CD4-positive, alpha-beta T cell treated with Interleukin-15 for 1 hour (primary cell): Measurements from ENCODE around the gene ATP6V0D1.
"Not testable (repeated sequence)": the region's sequence is repeated elsewhere in the genome, so short reads cannot be mapped to it uniquely, and the experiment has no call there.

ENCODE experiments used
- DNase-seq: peaks from one replicate; pipeline ENCODE4 v3.0.0-alpha.2; 2020

Gene ATP6V0D1

DNA sequence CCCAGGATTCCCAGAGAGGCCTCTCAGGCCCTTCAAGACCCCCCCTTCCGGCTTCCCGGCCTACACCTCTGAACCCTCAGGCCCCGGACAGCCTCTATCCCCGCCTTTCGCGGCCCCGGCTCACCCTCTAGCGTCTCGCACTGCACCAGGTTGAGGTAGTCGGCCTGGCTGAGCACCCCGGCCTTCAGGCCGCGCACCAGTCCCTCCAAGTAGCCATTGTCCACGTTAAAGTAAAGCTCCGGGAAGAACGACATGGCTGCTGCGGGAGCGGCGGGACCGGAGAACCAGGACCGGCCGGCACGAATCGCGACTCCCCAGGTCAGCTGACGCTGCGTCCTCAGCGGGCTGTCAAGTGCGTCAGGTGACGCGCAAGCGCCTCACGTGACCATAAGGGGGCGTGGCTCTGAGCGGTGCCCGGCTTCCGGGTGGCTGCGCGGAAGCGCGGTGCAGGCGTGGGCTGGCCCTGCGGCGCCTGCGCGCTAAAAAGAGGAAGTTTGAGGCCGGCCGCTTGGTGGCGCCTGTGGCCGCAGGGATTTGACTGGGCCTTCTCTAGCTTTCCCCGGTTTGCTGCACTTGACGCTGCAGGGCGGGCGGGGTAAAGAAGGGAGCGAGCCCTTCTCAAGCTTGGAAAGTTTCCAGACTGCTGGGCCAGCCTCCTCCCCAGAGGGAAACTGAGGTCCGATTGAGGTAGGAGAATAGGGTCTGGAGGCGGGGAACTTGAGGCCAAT is at the start of gene ATP6V0D1:
Gene ATP6V0D1, minus strand, starts transcription at position 325 of the 728 bp plus-strand sequence. Its CDS starts 71 bp downstream, at position 254.
- DNase-seq: peak; percentile 98

DNA sequence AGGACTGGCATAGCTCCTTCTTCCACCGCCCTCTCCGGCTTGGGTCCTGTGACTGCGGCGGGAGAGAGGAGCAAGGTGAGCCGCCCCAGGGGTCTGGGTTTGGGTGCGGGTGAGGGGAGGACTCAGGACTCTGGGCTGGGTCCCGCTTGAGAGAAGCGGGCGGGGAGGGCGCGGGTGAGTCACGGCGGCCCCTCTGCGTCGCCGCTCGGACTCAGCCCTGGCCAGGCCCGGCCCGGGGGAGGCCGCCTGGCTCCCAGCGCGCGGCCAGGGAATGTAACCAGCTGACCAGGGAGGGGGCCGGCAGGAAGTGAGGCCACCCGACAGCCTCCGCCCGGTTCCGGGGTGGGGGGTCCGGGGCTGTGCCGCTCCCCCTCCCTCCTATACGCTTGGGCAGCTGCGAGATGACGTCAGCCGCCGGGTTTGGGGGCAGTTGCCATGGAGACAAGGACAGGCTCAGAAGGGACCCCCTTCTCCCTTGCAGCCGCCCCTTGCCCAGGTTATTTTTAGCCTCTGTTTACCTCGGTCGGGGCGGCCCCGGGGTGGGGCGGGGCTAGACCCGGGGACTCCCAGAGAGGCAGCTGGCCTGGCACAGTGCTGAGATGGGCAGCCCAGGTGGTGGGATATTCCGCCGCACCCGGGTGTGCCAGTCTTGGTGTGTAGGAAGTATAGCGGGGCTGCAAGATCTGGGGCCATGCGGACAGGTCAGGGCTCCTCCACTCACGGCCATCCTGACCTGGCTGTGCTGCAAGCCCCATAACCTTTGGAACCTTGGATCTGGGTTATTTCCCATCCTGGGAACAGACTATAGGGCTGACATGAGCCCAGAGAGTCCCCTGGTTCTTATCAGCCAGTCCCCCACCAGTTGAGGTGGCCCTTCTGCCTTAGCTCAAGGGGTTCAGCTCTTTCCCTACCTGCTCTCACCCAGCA is 49.3 kb upstream of the ATP6V0D1 start:
- peak; percentile 91 for DNase-seq

DNA sequence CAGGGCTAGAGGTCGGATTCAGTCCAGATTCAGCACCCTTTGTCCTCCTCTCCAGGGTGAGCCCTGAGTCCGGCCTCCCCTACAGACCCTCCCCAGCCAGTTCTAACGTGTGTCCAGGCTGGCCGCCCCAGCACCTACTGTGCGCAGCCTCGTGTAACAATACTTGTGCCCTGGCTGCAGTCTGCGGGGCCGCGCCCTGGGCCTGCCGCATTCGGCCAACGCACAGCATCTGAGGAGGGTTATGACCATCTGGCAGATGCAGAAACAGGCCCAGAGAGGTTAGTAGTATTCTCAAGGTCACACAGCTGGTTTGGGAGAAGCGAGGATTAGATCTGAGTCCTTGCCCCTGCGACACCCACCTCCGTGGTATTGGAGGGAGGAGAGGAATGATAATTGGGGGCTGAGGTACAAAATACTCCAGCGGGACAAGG is 48.6 kb upstream of the ATP6V0D1 start:
- DNase-seq: no peak

DNA sequence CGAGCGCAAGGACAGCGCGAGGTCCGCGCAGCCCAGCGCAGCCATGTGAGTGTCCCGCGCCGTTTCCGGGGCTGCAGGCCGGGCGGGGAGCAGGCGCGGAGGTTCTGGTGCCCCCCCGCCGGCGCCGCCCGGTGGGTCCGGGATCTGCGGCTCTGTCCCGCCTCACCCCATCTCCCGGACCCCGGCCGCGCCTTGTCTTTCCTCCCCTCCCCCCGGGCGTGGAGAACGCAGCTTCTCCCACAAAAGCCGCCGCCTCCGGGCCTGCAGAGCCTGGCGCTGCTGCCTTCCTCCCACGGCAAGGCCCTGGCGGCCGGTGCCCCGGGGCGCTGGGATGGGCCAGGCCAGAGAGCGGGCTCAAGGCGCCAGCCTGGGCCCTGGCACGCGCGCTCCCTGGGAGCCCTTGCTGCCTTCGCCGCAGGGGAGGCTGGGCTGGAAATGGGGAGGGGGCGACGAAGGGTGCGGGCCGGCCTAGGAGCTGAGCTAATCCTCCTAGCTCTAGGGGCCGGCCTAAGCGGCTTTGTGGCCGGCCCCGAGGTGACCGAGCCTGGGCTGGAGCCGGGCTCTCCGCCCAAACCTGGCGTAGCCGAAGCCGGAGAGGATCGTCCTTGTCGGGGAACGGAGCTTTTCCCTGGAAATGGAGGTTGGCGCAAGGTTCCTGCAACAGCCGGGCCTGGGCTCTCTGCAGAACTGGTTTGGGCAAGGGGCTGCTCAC is 48.1 kb upstream of the ATP6V0D1 start:
- no peak for DNase-seq

DNA sequence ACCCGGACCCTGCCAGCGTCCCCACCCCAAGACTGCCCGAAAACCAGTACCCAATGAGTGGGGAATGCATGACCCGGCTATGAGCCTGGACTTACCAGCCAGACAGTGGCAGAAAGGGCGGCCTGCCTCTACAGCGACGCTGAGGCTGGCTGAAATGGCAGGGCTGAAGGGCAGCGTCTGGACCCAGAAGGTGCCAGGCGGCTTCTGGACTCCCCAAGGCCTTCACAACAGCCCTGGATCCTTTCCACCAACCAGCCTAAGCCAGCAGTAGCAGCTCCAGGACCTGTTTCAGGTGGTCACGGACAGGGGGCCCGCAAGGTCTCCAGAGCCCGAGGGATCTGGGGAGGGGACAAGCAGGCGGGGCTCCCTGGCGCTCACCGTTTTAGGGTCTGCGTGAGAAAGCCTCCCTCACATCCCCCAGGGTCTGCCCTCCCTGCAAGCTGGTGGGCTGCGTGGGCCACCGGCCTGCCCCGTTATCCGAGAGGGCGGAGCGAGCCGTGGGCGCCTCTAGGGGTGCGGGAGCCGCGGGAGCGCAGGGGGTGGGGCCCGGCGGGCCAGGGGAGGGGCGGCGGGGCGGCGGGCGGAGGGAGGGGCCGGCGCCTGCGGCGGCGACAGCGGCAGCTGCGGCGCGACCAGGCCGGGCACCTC is 47.4 kb upstream of the ATP6V0D1 start, which contains the start of gene RIPOR1:
Gene RIPOR1, plus strand, starts transcription at position 608 of the 648 bp plus-strand sequence. CDS start 9,618 bp downstream, outside the sequence.
- peak; percentile 51 for DNase-seq

DNA sequence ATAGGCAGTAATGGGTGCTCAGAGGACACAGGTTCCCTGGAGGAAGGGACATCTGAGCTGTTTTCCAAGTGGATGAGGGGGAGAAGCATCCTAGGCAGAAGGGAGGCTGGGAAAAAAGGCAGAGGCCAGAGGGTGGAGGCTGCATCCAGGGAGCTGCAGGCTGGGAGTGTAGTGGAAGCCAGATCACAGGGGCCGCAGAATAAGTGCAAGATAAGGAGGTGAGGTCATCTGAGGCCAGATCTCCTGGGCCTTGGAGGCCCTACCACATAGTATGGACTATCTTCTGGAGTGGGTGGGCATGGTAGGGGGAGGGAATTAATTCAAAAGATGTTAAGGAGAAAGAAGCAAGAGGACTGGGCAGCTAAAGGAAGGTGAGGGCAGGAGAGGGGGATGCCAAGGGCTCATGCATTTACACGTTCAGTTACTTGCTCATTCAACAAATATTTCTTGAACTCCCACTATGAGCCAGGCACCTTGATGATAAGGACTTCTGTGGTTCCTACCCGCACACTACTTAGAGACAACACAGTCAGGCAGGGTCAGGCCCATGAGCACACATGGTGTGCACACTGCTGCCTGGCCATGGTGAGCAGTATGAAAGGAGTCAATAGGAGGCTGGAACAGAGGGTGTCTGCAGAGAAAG is 45.3 kb upstream of the ATP6V0D1 start:
- DNase-seq: no peak

DNA sequence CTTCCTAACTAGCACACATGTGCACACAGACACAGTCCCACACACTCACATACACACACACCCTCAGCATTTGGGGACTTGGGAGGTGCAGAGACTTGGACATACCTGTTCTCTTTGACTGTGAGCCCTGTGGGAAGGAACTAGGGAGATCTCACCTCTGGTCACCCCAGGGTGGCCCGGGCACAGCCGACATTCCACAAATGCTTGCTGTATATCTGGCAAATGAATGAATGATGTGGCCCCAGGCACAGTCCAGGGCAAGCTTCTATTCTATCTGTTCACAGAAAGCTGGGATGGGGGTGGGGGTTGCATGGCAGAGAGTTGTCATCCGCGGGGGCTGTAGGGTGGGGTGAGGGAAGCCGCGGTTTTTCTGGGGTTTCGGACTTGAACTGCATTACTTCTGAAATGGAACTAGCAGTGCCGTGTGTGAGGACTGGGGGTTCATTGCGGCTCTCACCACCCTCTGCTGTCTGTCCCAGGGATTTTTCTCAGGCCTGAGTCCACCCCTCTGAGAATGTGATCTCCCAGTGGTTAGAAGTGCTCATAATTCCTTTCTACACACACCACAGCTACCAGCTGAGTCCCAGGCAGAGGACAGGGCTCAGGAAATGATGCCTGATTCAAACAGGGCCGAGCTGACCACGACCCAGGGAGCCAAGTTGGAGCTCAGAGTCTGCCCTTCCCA is 44.4 kb upstream of the ATP6V0D1 start:
- no peak for DNase-seq

DNA sequence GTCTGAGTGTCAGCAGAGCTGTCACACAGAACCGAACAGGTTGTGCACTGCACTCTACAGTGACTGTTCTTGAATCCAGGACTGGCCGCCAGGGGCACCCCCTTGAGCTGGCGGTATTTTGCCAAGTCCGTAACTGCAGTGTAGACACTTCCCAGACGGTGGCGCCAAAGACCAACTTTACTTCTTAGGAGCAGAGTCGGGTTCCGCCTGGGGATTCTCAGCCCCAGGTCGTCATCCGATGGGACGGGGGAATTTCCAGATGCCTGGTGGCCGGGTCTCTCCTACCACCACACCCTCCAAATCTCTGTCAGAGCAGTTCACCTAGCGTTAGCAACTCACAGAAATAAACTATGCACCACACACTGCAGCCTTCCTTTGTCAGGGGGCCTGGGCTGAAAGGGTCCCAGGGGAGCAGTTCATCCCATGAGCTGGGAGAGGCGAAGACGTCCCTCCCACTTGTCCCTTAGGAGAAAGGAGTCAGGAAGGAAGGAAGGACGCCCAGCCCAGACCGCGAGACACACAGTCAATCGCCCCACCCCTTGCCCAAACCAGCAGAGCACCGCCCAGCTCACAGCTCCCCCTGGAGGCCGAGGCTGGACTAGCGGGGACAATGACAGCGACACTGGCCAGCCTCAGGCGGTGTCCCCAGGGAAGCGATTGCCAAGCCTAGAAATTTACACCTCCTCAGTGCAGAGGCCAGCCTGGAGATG is 40.3 kb upstream of the ATP6V0D1 start:
- peak; percentile 96 for DNase-seq

DNA sequence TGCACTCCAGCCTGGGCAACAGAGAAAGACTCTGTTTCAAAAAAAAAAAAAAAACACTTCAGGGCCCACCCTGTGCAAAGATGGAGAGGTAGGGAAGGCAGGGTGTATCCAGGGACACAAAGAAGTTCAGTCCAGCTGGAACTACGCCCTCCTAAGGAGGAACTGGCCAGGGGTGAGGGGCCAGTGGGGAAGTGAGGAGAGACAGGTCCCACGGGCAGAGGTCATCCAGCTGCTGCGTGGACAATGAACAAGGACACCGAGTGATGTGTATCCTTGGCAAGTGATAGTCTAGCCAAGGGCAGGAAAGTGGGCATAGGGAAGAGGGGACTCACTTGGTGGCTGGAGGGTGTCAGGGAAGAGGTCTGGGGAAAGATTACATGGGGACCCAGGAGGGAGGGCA is 38.3 kb upstream of the ATP6V0D1 start:
- DNase-seq: no peak

DNA sequence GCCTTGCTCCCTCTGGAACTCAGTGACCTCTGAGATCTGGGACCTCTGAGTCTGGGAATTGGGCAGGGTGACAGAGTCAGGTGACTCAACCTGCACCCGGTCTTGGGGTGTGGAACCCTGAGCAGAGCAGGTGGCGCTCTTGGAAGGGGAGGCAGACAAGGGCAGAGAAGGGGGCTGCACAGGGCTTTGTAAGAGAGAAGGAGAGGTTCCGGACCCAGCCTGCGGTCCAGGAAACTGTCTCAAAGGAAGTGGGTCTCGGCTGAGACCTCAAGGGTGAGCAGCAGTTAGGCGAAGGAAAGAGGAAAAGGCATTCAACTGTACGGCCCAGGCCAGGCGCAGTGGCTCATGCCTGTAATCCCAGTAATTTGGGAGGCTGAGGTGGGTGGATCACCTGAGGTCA is 37.7 kb upstream of the ATP6V0D1 start:
- DNase-seq: no peak

DNA sequence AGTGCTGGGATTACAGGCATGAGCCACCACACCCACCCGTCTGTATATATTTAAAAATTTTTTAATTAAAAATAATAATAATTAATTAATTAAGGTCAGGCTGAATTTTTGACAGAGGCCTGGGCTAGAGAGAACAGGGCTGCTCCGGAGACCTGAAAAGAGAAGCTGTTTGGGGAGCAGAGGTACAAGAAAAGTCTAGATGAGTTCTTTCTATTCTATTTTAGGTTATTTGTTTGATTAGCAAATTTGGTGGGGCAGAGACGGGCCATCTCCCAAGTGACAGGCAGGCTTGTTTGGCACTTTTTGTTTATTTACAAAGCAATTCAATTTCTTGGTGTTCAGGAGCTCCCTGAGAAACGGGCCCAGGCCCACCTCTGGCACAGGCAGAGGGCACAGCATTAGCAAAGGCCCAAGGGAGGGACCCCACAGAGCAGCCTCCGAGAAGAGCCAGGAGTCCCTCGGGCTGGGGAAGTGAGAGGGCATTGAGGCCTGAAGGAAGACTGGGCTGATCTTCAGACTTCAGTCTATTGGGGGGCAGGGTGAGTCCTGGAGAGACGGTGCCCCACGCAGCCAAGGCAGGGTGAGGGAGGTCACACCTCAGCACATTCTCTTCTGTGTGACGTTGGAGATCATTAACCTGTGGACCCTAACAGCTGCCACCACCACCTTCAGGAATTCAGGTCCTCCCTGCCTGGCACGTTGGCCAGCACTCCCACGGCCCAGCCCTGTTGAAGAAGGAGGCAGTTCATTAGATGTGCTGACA is 36.9 kb upstream of the ATP6V0D1 start:
- peak; percentile 75 for DNase-seq

DNA sequence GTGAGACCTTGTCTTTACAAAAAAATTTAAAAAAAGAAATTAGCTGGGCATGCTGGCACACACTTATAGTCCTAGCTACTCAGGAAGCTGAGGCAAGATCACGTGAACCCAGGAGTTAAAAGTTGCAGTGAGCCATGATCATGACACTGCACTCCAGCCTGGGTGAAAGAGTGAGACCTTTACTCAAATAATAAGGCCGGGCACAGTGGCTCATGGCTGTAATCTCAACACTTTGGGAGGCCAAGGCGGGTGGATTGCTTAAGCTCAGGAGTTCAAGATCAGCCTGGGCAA is 36.1 kb upstream of the ATP6V0D1 start:
- DNase-seq: no peak

DNA sequence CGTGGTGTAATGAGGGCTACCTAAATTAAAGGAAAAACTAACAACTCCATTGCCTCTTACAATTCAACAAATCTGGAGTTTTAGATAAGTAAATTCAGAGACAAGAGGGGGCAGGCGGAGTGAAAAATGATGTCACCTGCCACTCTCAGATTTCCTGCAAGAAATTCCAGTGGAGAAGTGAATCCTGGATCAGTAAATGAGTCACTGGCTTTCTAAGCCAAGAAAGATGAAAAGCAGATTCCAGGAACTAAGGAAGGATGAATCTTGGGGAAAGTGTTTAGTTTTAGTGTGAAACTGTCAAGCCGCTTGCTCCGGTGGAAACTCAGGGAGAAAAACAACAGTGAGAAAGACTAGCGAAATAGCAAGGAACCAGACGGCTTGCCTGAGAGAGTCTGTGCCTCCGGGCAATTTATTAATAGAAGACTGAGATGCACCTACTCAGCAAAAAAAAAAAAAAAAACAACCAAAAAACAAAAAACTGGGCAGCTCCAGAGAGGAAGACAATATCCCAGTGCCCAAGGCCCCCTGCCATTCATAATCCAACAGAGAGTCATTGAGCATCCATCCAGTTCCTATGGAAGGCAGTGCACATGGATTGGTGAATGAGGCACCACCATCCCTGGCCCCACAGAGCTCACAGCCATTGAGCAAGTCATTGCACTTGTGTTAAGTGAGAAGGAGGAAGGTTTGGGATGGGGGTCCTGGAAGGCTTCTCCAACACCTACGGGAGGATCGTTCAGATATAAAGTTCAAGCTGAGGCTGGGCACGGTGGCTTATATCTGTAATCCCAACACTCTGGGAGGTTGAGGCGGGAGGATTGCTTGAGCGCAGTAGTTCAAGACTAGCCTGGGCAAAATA is 35.6 kb upstream of the ATP6V0D1 start:
- DNase-seq: no peak

DNA sequence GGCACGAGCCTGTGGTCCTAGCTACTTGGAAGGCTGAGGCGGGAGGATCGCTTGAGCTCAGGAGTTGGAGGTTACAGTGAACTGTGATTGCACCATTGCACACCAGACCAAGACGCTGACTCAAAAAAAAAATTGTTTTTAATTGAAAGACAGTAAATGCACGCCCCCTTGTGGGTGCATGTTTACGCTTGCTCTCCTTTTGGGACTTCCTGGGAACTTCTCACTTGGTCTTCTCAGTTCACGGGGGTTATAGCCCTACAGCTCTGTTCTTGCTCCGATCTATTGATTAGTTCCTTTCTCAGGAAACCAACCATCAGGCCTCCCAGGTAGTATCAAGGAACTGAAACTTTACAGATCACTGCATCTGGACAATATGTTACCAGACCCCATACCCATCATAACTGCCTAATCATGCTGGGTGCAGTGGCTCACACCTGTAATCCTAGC is 33.4 kb upstream of the ATP6V0D1 start:
- peak; percentile 84 for DNase-seq

DNA sequence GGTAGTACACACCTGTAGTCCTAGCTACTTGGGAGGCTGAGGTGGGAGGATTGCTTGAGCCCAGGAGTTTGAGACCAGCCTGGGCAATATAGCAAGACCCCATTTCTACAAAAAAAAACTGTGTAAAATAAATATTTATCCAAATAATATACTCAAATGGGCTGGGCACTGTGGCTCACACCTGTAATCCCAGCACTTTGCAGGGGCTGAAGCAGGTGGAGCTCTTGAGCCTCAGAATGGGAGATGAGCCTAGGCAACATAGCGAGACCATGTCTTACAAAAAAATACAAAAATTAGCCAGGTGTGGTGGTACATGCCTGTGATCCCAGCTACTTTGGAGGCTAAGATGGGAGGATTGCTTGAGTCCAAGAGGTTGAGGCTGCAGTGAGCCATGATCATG is 32.9 kb upstream of the ATP6V0D1 start:
- not testable (repeated sequence) for DNase-seq

DNA sequence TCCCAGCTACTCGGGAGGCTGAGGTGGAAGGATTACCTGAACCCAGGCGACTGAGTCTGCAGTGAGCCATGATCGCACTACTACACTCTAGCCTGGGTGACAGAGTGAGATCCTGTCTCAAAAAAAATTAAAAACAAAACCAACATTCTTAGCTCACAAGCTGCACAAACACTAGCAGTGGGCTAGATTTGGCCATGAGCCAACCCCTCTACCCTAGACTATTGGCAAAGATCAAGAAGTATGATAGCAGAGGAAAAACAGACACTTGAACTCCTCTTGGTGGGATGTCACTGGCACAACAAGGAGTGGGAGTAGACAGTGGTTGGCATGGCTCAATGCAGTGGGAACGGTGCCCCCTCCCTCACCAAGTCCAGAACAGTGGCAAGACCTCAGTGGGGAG is 28.1 kb upstream of the ATP6V0D1 start:
- no peak for DNase-seq

DNA sequence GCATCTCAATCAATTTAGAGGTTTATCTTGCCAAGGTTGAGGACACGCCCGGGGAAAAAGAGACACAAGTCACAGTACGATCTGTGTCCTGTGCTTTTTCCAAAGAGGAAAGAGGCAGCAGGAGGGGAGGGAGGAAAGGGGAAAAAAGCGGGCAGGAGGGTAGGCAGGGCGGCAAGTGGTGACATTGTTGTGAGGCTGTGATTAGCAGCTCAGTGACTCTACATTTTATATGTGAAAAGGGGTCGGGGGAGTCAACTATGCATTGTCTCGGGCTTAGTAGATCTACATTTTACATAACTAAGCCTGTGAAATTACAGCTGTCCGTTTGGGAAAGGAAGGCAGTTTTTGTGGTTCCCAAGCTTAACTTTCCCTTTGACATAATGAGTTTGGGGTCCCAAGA is 25.5 kb upstream of the ATP6V0D1 start:
- no peak for DNase-seq

DNA sequence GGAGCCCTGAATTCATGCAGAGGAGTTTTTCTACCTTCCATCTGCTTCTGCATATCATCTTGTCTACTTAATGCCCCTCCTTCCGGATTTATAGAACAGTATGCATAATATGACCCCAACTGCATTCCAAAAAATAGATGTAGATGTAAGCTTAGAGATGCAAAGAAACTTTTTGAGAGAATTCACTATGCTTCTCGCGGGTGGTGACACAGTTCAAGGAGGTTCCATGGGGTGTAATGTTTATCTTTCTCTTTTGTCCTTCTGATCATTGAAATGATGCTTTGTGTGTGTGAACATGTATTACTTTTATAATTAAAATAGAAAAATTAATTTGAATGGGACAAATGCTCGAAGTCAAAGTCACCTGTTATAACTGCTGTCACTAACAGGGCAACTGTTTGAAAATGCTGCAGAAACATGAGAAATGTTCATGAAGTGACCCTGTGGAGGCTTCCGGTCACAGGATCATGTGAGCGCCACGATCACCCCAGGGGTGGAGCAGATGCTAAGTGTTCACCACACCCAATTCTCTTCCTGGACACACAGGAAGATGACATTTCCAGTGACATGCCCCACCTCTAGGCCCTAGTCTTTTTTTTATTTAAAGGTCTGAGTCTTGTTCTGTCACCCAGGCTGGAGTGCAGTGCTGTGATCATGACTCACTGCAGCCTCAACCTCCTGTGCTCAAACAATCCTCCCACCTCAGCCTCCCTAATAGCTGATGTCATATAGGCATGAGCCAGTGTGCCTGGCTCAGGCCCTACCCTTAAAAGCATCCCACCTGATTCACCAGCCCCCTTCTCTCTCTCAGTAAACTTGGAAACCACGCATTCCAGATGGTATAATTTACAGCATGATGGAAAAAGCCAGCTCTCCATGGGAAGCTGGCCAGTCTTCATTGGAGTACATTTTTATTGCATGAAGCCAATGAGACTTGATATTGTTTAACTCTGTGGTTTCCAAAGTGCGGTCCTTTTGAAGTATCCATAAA is 23.4 kb upstream of the ATP6V0D1 start:
- peak; percentile 83 for DNase-seq
